Stimulated activated CD4-positive, alpha-beta T cell treated with anti-CD3 and anti-CD28 coated beads, TNF-alpha, amount 100 ng/mL, for 48 hours (primary cell): Measurements from ENCODE around the gene RABEP1.

Experiments used
- DNase-seq, 3 donors: peaks; one replicate each; pipeline ENCODE4 v3.0.0-alpha.2; 2020; ENCODE audit warnings: low read depth in 3 of 3

RABEP1 gene

DNA sequence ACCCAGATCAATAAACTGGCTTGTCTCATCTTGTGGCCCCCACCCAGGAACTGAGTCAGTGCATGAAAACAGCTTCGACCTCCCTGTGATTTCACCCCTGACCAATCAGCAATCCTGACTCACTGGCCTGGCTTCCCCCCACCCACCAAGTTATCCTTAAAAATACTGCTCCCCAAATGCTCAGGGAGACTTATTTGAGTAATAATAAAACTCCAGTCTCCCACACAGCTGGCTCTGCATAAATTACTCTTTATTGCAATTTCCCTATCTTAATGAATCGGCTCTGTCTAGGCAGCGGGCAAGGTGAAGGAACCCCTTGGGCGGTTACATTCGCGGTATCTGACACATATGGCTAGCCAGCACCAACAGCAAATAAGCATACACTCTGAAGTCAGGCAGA lies 9.8 kb upstream of the RABEP1 start:
- DNase-seq = peak; percentile 18 to 38 (median 21)

DNA sequence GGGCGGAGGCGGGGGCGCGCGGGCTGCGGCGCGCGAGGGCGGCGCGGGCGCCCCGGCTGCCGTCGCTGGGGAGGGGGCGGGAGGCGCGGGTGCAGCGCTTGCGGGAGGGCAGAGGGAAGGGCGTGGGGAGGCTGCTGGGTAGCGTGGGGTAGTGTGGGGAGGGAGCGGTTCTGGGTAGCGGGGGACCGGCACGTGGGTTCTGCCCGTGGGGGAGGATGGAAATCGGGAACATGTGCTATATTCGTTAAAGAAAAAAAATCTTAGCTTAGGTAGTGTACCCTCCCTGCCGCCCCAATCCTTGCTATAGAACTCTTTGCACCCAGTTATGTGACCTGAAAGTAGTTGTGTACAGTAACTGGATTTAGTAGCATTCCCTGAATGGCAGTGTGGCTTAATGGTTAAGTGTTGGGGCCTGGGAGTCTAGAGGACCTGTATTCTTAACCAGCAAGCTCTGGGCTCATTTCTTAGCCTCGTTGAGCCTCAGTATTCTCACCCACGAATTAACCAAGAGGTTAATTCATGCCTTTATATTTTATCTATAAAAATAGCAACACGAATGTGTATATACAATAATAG lies 646 bp downstream of the RABEP1 start:
- peak in 2 of 3 donors; percentile 3 to 31 for DNase-seq

DNA sequence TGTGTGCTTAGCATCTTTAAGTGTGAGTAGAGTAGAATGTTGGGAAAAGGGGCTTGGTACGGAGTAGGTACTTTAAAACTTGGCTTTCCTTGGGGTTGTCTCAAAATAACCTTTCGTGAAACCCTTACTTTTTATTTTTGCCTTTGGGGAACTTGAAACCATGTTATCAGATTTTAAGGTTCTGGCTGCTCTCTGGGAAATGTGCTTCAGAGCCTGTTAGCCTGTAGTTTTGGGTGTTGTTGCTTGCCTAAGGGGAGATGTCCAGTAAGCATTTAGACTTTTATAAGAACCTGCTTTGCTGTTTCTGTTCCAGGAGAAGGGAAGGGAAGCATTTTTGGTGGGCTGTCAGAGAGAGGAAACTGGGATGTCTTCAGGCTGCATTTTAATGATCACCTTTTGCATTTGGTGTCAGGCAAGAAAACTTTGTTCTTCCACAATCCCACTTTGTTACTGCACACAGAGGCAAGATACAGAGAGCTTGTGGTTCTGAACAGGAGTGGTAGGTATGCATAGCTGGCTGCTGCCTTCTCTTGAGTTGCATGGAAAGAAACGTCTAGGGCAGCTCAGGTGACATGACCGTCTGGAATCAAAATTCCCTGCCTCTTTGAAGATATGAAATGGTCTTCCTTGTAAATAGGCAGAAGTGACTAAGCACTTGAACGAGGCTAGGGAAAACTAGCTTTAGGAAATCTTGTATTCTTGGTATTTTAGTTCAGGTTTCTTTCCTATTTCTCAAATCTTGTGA lies 1.7 kb downstream of the RABEP1 start:
- no peak for DNase-seq

DNA sequence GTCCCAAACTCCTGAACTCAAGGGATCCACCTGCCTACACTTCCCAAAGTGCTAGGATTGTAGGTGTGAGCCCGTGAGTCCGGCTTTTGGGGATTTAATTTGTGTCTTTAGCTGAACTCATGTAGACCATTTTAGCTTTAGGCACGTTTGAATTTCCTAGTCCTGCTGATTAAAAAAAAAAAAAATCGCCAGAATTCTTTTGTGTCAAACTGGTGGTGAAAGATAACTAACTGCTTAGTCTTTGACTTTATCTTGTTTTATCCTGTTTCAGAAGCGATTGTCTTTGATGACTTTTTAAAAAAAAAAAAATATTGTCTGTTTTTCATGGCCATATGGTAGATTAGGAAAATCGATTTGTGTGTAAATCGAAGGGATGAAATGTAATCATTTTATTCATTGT lies 2.6 kb downstream of the RABEP1 start:
- DNase-seq = no peak

GRCh38 chr17:5286846-5287245 lies 4.8 kb downstream of the RABEP1 start:
- DNase-seq = no peak

- DNase-seq = no peak
These were observed 9.7 kb downstream of the RABEP1 start for GRCh38 chr17:5291683-5292350.

- no peak for DNase-seq
These were observed 15.2 kb downstream of the RABEP1 start for GRCh38 chr17:5297245-5297644.

GRCh38 chr17:5299383-5299782 lies 17.3 kb downstream of the RABEP1 start:
- DNase-seq = no peak

- no peak for DNase-seq
These were observed 22.6 kb downstream of the RABEP1 start for GRCh38 chr17:5304636-5305035.

DNA sequence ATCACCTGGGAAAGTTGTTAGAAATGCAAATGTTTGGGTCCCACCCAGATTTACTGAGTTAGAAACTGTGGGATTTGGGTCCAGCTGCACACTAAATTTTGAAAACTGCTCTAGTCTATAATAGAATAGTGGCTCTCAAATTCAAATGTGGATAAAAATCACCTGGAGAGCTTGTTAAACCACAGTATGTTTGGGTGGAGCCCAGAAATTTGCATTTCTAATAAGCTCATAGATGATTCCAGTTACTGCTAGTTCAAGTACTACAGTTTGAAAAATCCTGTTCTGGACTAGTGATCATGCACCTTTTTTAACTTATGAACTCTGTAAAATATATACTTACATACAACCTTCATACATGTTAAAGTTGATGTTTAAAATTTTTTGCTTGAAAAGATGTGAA lies 27.8 kb downstream of the RABEP1 start:
- no peak for DNase-seq

DNA sequence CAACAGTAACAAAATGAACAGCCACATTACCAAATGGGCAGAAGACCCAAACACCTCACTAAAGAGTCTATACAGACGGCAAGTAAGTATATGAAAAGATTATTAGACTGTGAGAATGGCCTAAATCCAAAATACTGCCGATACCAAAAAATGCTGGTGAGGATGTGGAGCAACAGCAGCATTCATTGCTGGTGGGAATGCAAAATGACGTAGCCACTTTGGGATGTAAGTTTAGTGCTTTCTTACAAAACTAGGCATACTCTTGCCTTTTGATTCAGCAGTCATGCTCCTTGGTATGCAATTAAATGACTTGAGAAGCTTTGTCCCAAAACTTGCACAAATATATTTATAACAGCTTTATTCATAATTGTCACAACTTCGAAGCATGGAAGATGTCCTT lies 43.8 kb downstream of the RABEP1 start:
- no peak for DNase-seq

- no peak for DNase-seq
These were observed 47.9 kb downstream of the RABEP1 start for GRCh38 chr17:5329784-5330557.

GRCh38 chr17:5330981-5331380 lies 48.9 kb downstream of the RABEP1 start:
- no peak for DNase-seq

- no peak for DNase-seq
These were observed 49.4 kb downstream of the RABEP1 start for GRCh38 chr17:5331506-5331905.

DNA sequence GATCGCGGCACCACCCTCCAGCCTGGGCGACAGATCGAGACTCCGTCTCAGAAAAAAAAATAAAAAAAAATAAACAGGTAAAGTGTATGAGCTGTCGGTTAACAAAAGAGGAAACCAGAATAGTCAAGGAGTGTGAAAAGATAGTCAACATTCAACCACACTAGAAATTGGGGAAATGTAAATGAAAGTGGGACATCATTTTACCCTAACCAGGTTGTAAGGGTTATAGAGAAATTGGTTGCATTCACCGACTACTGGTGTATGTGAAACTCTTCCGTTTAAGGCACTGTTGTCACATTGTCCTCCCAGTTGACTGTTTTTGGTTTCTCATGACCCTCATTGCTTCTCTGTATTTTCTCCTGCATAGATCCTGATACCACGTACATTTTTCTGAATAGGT lies 62.8 kb downstream of the RABEP1 start:
- DNase-seq = no peak

DNA sequence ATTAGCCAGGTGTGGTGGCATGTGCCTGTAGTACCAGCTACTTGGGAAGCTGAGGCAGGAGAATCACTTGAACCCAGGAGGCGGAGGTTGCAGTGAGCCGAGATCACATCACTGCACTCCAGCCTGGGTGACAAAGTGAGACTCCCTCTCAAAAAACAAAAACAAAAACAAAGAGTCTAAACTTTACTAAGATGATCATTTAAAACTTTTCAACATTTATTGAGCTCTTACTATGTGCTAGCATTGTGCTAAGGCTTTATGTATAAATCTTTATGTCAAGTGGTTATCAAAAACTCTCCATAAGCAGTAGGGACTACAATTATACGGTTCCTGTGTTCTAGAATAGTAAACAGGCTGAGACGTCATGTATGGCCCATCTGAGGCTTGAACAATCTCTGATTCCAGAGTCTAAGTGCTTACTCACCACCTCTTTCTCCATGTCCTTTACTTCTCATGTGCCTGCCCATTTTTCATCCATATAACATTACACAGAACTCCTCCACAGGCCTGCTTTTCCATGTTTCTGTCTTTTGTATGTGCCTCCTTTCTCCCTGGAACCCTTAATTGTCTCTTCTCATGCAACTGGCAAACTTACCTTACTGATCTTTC lies 70.7 kb downstream of the RABEP1 start:
- DNase-seq = no peak

GRCh38 chr17:5354310-5354709 lies 72.2 kb downstream of the RABEP1 start:
- no peak for DNase-seq

DNA sequence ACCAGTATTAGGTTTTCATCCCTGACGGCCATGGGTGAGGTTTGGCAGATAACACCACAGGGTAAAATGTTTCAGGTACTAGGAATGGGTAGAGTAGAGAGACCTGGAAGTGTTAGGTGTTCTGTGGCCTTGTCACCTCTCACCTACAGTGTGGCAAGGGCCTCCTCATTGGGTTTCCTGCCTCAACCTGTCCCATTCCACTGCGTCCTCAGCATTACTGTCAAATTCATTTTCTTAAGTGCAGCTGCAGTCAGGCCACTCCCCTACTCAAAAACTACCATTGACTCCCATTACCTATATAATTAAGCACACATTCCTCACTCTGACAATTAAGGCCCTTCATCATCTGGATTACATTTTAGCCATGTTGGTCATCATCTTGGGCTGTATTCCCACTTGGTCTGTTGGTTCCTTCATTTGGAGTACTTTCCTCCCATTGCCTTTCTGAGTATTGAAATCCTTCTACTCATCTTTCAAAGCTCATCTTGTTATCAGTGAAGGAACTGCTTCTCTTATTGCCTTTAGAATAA lies 72.9 kb downstream of the RABEP1 start:
- no peak for DNase-seq

DNA sequence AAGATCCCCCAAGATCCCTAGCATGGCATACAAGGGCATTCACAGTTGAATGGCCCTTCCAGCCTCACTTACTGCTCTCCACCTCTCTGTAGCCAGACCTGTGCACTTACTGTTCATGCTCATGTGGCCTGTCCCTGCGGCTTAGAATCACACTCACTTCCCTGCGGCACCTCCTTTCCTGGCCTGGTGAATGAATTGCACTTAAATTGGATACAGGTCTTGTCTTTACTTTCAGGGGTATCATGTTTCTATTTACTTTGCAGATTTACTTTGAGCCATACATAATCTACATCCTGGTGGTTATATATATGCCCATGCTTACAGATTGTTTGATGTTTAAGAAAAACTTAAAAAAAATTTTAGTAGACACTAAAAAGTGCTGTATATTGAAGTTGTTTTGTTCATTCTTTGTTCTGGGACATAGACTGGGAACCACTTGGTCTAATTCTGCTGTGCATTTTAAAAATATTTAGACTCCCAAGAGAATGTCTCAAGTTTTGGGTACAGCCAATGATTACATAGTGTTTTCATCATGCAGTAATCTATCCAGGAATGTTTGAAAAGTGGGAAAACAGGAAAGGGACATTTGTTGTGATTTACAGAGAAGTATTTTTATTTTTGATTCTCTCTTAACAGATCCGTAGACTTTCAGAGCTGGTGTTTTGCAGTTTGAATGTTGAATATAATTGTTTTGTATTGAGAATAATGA lies 73.5 kb downstream of the RABEP1 start:
- DNase-seq = no peak

GRCh38 chr17:5361426-5361825 lies 79.3 kb downstream of the RABEP1 start:
- no peak for DNase-seq

- DNase-seq = no peak
These were observed 80.2 kb downstream of the RABEP1 start for GRCh38 chr17:5362162-5362811.
